HG03139 (cell line): ENCODE data around the gene FBXL13.
"Not testable (repeated sequence)": the region's sequence is repeated elsewhere in the genome, so short reads cannot be mapped to it uniquely, and the experiment has no call there.

ENCODE experiments used
- ATAC-seq: cut with Tn5 transposase; IDR thresholded peaks from one replicate; pipeline ENCODE4 v1.9.1; 2021; ENCODE audit not compliant: unreplicated experiment

The FBXL13 gene

GRCh38 chr7:103074519-103075336 lies at the start of gene FBXL13, which contains the start of gene ARMC10:
FBXL13 (minus strand) TSS chr7:103074796.
ARMC10 (plus strand) TSS chr7:103075140; CDS start chr7:103075273, 133 bp downstream.
- ATAC-seq = peak; percentile 87

GRCh38 chr7:103123529-103123928 lies 48.9 kb upstream of the FBXL13 start:
- no peak for ATAC-seq

- ATAC-seq = no peak
Measured at GRCh38 chr7:103121641-103122040, 47.0 kb upstream of the FBXL13 start.

- no peak for ATAC-seq
Measured at GRCh38 chr7:103120362-103120761, 45.8 kb upstream of the FBXL13 start.

GRCh38 chr7:103119791-103120291 lies 45.2 kb upstream of the FBXL13 start:
- ATAC-seq = no peak

GRCh38 chr7:103117465-103117864 lies 42.9 kb upstream of the FBXL13 start:
- ATAC-seq = no peak

GRCh38 chr7:103116991-103117390 lies 42.4 kb upstream of the FBXL13 start:
- ATAC-seq = no peak

GRCh38 chr7:103116511-103116910 lies 41.9 kb upstream of the FBXL13 start:
- ATAC-seq = no peak

- no peak for ATAC-seq
Measured at GRCh38 chr7:103115771-103116170, 41.2 kb upstream of the FBXL13 start.

- no peak for ATAC-seq
Measured at GRCh38 chr7:103114576-103115008, 40.0 kb upstream of the FBXL13 start.

GRCh38 chr7:103113164-103113563 lies 38.6 kb upstream of the FBXL13 start:
- no peak for ATAC-seq

GRCh38 chr7:103106703-103107070 lies 32.1 kb upstream of the FBXL13 start:
- not testable (repeated sequence) for ATAC-seq

GRCh38 chr7:103106005-103106702 lies 31.6 kb upstream of the FBXL13 start:
- no peak for ATAC-seq

- ATAC-seq = no peak
Measured at GRCh38 chr7:103101543-103101942, 26.9 kb upstream of the FBXL13 start.

GRCh38 chr7:103100348-103100747 lies 25.8 kb upstream of the FBXL13 start:
- ATAC-seq = no peak

GRCh38 chr7:103097041-103097440 lies 22.4 kb upstream of the FBXL13 start:
- ATAC-seq = no peak

GRCh38 chr7:103095558-103095957 lies 21.0 kb upstream of the FBXL13 start:
- ATAC-seq = not testable (repeated sequence)

- ATAC-seq = no peak
Measured at GRCh38 chr7:103094102-103094501, 19.5 kb upstream of the FBXL13 start.

- no peak for ATAC-seq
Measured at GRCh38 chr7:103093429-103093828, 18.8 kb upstream of the FBXL13 start.

- not testable (repeated sequence) for ATAC-seq
Measured at GRCh38 chr7:103092321-103092720, 17.7 kb upstream of the FBXL13 start.

- ATAC-seq = no peak
Measured at GRCh38 chr7:103083210-103083609, 8.6 kb upstream of the FBXL13 start.

- ATAC-seq = no peak
Measured at GRCh38 chr7:103082497-103082896, 7.9 kb upstream of the FBXL13 start.
